Heart left ventricle (tissue), 13 donors: Measurements from ENCODE around the gene SCAI.

ENCODE experiments used
- CTCF ChIP-seq, 12 donors: fragments of 200-600 bp; sonication (generic) in 4 of 12; IDR thresholded peaks; one replicate each; pipeline versions ENCODE4 v1.5.0 to v1.8.0; 2018 to 2022; ENCODE audit warnings: antibody characterized with exemption in 12 of 12, mild to moderate bottlenecking in 5 of 12
- POLR2A ChIP-seq, 2 donors: fragments of 450-650 bp; IDR thresholded peaks; one replicate each; pipeline ENCODE4 v1.6.1; 2017; ENCODE audit warnings: antibody characterized with exemption in 2 of 2, mild to moderate bottlenecking in 2 of 2, moderate library complexity in 2 of 2
- donor health status: ischemic (EF 13 %, LVEDD 7.1; RV severe dilation, severe dysfunction).
- donor health status: DM: no; HTN: yes; CAD: no.
- donor health status: DM: no; HTN: no; CAD: no.
- donor health status: ischemic (EF 25% LVEDD 6.9; RV normal size, moderate dysfunction).
- donor health status: ischemic (EF 25% LVEDD 5.7; RV mildly dilated, moderate dysfunction).
- donor health status: ischemic (EF 35%, LVEDD 5.7; RV mildly dilated, moderate dysfunction).
- donor health status: nonischemic (EF 11% LVEDD 7.7; RV severe dilation, severe dysfunction).
- donor health status: DM: yes; HTN: yes; CAD: no.
- donor health status: PGD.
- donor health status: ischemic (EF 29% LVEDD 5.4; RV normal size, mild dysfunction).
- donor health status: nonischemic (EF 23%, LVEDD 6.1; RV moderate dilation, normal function).

GRCh38 chr9:125145425-125145824 lies 2.1 kb upstream of the SCAI start:
- no peak for TF ChIP-seq CTCF (IDR thresholded peaks at IDR 0.05)
- TF ChIP-seq POLR2A (IDR thresholded peaks at IDR 0.05): no peak
